NCI-H2227 (cell line): Measurements from ENCODE around the gene RCBTB2.

ENCODE experiments used
- DNase-seq: peaks from one replicate; lab custom pipeline; 2025; ENCODE audit not compliant: unreplicated experiment; lab: John Stamatoyannopoulos, UW

Gene RCBTB2

DNA sequence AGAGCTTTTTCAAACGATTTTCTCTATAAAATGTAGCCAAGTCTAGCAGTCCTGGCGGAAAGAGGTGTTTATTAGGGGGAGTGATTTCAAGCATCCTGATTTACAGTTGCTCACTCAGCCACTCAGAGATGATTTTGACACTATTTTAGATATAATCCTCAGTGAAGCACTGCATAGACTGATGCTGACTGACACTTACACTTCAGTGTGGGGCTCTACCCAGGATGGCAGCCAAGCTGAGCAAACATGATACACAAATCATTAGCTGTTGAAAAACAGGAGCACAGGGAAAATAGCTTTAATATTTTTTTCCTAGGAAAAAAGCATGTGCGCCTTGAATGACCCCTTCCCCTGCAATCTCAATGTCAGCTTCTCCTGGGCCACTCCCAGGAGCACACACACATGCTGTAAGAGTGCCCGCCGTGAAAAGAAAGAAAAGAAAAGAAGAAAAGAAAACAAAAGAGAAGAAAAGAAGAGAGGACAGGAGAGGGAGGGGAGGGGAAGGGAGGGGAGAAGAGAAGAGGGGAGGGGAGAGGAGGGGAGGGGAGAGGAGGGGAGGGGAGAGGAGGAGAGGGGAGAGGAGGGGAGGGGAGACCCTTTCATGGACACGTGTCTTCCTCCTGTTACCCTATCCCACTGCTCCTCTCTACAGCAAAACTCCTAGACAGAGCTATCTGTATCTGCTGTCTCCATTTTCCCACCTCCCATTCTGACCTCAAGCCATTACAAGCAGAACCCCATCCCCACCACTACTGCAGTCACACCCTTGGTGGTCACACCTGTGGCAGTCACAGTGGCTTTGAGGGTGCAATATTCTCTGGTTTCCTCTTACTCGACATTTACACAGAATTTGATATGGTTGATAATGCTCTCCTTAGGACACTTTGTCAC lies 36.4 kb downstream of the RCBTB2 start:
- DNase-seq: no peak

DNA sequence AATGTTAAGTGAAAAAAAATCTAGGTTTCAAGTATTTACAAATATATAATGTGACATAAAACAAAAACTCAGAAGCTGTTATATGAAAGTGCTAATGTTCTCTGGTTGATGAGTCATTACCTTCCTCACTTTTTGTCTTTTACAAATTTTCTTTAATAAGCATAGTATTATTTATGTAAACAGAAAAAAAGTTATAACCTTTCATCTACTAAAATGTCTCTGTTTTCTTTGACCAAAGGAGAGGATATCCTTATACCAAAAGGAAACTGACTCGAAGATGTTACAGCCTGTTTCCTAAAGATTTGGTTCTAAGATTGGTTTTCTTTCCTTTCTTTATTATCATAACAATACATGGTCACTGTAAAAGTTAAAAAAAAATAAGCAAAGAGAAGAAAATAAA lies 38.0 kb downstream of the RCBTB2 start:
- no peak for DNase-seq

DNA sequence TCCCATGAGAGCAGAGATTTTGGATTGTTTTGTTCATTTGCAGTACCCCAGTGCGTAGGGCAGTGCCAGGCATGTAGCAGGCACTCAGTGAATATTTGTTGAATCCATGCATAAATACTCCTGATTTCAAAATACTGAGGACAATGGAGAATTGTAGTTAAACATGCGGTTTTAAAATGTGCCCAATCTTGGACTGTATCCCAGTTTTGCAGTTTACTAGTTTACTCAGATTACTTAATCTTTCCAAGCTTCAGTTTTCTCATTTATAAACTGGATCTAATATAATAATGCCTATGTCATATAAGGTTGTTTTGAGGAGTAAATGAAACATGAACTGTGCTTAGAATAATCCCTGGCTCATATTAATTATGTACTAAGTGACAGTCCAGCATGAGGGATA lies 39.0 kb downstream of the RCBTB2 start:
- no peak for DNase-seq

DNA sequence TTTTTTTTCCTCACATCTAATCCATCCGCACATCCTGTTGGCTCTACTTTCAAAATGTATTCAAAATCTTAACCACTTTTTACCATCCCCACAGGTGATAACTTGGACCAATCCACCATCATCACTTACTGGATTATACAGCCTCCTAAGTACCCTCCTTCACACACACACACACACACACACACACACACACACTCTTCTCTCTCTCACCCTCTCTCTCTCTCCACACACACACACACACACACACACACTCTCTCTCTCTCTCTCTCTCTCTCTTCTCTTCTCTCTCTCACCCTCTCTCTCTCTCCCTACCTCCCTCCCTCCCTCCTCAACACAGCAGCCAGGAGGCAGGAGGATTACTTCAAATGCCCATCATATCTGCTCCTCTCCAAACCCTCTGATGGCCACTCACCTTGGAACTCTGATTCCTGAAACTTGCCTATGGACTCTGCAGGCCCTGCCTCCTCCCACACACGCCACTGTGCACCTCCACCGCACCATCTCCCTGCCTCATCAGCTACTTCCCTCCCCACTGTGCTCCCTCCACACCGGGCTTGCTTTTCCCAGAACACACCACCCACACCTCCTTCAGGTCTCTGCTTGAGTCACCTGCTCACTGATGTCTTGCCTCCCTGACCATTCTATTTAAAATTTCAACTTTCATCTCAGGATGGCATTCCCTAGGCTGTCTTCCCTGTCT lies 39.7 kb downstream of the RCBTB2 start:
- no peak for DNase-seq

DNA sequence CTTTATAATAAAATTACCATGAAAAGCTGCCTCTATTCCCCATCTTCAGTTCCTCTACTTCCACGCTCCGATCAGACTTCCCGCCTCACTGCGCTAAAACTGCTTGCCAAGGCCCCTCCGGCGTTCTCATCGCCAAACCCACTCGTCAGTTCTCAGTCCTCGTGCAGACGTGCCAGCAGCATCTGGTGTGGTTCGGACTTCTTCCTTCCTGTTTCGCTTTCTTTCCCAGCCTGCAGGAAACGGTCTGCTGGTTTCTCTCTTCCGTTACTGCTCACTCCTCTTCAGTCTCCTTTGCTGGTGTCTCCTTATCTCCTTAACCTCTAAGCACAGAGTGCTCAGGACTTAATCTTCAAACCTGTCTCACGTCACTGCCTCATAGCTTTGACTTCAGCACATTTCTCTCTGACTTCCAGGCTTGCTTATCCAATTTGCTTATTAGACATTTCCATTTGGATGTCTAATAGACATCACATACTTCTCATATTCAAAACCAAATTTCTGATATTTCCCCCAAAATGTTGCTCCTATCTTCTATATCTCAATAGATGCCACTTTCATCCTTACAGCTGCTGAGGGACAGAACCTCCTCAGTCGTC lies 40.3 kb downstream of the RCBTB2 start:
- DNase-seq: no peak

DNA sequence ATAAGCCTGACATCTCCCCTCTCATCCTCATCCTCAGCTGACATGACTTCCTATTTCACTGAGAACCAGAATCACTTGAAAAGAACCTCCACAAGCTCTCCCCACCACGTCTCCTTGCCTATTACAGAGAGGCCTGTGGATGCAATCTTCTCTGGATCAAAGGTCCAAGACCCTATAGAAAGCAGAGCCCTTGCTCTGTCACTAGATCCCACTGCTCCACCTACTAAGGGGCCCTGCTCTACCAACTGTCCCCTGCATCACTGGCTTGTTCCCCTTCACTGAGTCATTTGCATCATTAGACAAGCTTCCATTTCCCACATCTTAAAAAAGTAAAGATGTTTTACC lies 40.8 kb downstream of the RCBTB2 start:
- no peak for DNase-seq

- DNase-seq: no peak
Measured at GRCh38 chr13:48491423-48492095, 41.3 kb downstream of the RCBTB2 start.

GRCh38 chr13:48490241-48490640 lies 42.6 kb downstream of the RCBTB2 start:
- DNase-seq: no peak

DNA sequence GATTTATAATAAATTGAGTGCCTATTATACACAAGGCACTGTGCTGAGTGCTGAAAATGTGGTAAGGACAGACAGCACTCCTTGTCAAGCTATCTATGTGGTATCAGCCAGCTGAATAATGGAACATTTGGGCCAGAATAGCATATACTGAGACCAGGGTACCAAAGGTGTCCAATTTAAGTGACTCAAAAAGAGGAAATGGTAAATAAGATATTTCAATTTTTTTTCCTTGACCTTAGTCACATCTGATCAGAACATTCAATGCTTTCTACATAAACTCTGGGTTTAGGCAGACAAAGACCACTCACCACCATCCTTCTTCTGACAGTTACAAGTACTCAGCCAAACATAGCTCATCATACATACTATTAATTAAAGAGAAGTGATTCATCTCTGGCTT lies 43.2 kb downstream of the RCBTB2 start:
- DNase-seq: no peak

- DNase-seq: no peak
Measured at GRCh38 chr13:48488995-48489394, 43.9 kb downstream of the RCBTB2 start.

GRCh38 chr13:48487968-48488367 lies 44.9 kb downstream of the RCBTB2 start:
- DNase-seq: no peak

- no peak for DNase-seq
Measured at GRCh38 chr13:48486836-48487235, 46.0 kb downstream of the RCBTB2 start.

- DNase-seq: no peak
Measured at GRCh38 chr13:48486362-48486761, 46.5 kb downstream of the RCBTB2 start.

DNA sequence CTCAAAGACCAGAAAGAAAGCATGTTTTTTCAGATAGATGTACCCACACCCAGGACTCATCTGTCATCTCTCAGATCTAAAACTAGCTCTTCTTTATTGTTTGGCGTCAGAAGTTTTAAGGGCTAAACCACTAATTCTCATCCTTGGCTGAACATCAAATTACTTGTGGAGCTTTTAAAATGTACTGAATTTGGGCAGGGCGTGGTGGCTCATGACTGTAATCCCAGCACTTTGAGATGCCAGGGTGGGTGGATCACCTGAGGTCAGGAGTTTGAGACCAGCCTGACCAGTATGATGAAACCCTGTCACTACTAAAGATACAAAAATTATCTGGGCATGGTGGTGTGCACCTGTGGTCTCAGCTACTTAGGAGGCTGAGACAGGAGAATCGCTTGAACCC lies 47.4 kb downstream of the RCBTB2 start:
- no peak for DNase-seq

DNA sequence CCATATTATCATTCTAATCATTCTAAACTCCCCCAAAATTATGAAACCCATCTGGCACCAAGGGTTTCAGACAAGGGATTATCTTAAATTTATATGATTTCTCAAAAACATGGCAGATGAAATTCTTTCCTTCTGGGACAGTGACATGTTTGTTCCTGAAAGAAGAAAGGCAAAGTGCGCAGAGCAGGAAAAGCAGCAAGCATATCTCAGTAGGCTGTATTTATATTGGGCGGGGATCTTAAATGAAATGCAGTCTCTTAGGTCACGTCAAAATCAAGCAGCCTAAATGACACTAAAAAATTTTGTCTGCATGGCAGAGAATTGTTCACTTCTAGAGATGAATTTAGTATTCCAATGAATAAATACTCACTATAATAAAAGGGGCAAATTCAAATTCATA lies 49.3 kb downstream of the RCBTB2 start:
- DNase-seq: no peak

- no peak for DNase-seq
Measured at GRCh38 chr13:48478391-48478790, 54.5 kb downstream of the RCBTB2 start.

DNA sequence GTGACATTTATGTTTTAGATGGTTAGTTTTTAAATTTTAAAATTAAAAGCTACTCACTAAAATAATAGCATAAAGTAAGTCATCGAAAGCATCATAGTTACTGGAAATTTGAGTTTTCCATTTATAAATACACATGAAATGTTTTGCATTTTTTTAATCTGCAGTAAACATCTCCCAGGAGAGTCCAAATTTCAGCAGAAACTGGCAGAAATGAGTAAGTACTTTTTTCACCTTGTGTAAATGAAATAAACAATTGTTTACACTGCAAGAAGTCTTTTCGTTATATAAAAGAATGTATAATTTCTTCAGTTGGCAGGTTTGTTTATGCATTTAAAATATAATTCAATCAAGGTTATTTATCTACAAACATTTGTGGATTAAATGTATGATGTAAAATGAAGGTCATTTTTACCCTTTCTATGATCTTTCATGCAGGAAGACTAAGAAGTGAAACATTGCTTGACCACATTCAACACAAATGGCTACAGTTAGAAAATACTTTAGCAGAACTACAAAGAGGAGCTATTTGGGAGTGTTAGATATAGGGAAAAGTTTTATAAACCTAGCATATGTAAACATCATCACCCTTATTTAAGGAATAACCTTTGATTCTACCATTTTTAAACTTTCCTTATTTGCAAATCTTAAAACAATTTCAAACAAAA lies 55.6 kb downstream of the RCBTB2 start:
- no peak for DNase-seq

DNA sequence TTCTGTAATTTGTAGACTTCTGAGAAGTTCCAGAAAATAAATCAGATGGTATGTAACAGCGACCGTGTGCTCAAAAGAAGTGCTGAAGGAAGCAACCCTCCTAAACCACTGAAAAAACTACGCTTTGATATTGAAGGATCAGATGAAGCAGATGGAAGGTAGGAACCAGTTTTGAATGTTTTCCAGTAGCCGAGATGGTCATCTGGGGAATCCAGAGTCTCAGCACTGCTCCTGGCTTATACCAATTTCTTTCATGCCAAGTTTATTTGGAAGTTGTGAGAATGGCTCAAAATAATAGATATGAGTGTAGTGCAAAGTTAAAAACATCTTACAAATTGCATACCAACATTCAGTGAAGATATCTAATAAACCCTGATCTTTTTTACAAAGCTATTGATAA lies 56.2 kb downstream of the RCBTB2 start:
- no peak for DNase-seq

GRCh38 chr13:48476215-48476614 lies 56.7 kb downstream of the RCBTB2 start:
- no peak for DNase-seq

- DNase-seq: no peak
Measured at GRCh38 chr13:48475230-48475629, 57.6 kb downstream of the RCBTB2 start.

- no peak for DNase-seq
Measured at GRCh38 chr13:48457578-48458242, 75.2 kb downstream of the RCBTB2 start.
